GM18861 (cell line): ENCODE measurements around the gene CDC20.

Experiments used
- ATAC-seq: cut with Tn5 transposase; IDR thresholded peaks from one replicate; pipeline ENCODE4 v1.9.1; 2021; ENCODE audit not compliant: unreplicated experiment

CDC20 gene

DNA sequence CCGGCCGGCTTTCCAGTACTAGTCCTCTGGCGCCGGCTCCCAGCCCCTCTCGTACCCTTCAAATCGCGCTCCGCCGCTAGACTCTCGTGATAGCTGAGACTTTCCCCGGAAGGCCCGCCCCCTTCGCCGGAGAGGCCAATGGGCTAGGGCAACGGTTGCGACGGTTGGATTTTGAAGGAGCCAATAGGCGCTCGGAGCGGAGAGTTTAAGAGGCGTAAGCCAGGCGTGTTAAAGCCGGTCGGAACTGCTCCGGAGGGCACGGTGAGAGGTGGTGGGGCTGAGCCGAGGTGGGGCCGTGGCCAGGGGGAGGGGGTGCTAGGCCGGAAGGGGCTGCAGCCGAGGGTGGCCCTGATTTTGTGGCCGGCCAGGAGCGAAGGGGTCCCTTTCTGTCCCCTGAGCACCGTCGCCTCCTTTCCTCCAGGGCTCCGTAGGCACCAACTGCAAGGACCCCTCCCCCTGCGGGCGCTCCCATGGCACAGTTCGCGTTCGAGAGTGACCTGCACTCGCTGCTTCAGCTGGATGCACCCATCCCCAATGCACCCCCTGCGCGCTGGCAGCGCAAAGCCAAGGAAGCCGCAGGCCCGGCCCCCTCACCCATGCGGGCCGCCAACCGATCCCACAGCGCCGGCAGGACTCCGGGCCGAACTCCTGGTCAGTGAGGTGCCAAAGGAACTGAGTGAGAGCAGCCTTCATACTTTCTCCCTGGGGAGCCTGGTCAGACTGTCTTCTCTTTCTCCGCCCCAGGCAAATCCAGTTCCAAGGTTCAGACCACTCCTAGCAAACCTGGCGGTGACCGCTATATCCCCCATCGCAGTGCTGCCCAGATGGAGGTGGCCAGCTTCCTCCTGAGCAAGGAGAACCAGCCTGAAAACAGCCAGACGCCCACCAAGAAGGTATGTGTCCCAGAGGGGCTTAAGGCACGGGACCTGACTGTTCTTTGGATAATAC is at the start of gene CDC20:
CDC20 (plus strand) TSS at position 236 of the 948 bp plus-strand sequence; CDS start at position 471, 235 bp downstream.
- peak; percentile 89 for ATAC-seq

GRCh38 chr1:43309405-43310025 is 49.3 kb upstream of the CDC20 start:
- no peak for ATAC-seq

- ATAC-seq, result no peak
Observed at GRCh38 chr1:43311521-43311920, 47.3 kb upstream of the CDC20 start.

GRCh38 chr1:43312212-43312623 is 46.6 kb upstream of the CDC20 start:
- no peak for ATAC-seq

DNA sequence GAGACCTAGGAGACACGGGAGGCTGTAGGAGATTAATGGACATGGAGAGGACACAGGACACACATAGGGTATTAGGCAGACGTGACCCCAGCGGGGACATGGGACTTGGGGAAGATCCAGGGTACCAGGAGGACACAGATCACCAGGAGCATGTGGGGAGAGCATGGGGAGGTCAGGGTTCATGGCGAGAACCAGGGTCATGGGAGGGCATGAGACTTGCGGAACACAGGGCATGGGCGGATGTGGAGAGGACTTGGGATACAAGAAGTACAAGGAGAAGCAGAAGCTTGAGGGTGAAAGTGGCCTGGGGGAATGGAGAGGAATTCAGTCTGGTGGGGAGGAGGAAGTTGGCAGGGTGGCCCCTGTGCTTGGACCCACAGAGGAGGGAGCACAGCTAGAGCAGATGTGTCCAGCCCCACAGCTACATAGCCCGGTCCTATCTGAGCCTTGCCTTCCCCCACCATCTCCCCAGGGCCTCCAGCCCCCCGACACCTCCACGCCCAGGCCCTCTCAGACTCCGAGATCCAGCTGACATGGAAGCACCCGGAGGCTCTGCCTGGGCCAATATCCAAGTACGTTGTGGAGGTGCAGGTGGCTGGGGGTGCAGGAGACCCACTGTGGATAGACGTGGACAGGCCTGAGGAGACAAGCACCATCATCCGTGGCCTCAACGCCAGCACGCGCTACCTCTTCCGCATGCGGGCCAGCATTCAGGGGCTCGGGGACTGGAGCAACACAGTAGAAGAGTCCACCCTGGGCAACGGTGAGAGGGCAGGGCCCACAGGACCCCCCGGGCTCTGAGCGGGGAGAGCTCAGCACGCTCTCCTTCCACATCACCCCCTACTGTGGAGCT is 45.9 kb upstream of the CDC20 start:
- no peak for ATAC-seq

DNA sequence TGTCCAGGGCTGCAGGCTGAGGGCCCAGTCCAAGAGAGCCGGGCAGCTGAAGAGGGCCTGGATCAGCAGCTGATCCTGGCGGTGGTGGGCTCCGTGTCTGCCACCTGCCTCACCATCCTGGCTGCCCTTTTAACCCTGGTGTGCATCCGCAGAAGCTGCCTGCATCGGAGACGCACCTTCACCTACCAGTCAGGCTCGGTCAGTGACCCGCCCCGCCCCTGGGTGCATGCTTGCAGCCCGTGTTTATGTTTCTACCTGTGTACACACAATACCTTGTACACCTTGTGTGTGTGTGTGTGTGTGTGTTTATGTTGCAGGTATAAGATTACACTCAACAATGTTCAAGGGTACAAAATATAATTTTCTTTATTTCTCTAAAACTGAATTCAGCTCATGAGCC is 45.0 kb upstream of the CDC20 start:
- no peak for ATAC-seq

DNA sequence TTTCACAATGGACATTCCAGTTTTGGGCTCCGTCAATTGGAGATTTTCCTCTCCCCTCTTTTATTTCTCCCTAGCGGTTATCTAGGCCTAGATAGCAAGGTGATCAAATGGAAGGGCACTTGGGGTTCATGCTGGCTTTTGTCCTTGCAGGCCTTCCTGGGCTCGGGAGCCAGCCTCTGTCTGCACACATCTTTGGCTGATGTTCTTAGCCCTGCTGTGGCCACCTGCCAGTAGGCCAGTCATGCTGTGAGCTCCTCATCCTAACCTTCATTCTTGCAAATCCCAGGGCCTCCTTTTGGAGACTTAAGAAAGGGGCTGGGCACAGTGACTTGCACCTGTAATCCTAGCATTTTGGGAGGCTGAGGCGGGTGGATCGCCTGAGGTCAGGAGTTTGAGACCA is 44.5 kb upstream of the CDC20 start:
- no peak for ATAC-seq

DNA sequence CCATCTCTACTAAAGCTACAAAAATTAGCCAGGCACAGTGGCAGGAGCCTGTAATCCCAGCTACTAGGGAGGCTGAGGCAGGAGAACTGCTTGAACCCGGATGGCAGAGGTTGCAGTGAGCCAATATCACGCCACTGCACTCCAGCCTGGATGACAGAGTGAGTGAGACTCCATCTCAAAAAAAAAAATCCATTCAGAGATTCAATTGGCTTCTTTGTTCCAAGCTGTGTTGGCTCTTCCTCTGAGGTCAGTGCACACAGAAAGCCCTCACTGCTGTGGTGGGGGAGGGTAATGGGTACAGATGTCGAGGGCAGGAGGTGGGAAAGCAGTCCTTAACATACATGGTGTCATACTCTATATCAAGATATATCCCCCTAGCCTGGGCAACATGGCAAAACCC is 43.3 kb upstream of the CDC20 start:
- ATAC-seq, result no peak

GRCh38 chr1:43315963-43316737 is 42.6 kb upstream of the CDC20 start:
- ATAC-seq, result no peak

DNA sequence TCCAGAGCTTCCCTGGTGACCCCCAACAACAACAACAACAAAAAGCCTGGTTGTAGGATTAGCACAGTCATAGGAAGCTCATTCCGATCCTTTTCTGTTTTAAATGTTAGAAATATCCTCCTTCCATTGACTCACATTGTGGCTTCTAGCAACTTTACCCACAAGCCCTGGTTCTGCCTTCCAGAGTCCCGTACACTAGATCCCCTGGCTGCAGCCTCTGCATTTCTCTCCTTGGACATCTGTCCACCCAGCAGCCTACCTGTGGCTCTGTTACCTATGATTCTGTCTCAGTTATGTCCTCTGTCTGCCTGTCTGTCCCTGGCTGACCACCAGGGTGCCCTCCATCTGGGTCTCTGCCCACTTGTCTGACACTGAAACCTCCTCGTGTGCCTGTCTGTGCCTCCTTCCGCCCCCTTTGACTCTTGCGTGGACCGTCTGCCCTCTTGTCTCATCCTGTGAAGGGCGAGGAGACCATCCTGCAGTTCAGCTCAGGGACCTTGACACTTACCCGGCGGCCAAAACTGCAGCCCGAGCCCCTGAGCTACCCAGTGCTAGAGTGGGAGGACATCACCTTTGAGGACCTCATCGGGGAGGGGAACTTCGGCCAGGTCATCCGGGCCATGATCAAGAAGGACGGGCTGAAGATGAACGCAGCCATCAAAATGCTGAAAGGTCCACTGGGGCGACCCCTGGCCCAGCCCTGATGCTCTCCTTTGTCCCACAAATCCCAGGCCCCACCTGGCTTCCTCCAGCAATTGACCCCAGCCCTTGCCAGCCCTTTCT is 41.9 kb upstream of the CDC20 start:
- no peak for ATAC-seq

DNA sequence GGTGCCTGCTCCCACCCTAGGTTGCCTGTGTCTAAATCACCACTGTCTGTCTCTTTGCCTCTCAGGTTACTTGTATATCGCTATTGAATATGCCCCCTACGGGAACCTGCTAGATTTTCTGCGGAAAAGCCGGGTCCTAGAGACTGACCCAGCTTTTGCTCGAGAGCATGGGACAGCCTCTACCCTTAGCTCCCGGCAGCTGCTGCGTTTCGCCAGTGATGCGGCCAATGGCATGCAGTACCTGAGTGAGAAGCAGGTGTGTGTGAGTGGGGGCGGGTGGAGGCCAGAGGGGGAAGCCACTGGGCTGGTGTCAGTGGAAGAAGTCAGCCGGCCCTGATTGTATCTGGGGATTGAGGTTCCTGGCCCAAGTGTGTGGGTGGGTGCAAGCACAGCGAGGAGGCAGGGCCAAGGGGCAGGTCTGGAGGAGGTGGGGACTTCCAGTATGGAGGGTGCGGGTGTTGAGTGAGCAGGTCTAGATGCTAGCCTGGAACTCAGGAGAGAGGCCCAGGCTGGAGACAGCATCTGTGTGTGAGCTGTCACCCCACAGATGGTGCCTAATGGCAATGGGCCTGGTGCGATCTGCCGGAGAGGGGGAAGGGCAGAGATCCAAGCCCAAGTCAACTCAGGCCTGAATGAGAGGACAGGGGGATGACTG is 40.8 kb upstream of the CDC20 start:
- no peak for ATAC-seq

DNA sequence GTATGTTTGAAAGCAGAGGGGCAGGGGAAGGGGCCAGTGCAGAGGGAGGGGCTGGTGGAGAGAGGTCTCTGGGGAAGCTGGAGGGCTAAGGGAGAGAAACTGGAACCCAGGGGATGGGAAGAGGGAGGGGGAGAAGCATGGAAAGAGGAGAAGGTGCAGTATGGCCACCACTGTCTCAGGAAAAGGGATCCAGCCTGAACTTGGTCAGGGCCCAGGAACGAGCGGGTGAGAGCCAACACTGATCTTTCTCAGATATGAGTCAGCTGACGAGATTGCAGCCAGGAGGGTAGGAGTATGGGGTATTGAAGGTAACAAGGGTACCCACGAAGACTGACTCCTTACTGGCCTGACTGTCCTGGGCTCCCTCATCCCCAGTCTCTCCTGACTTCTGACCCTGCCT is 40.0 kb upstream of the CDC20 start:
- no peak for ATAC-seq

GRCh38 chr1:43319288-43319687 is 39.5 kb upstream of the CDC20 start:
- ATAC-seq, result no peak

GRCh38 chr1:43319766-43320165 is 39.0 kb upstream of the CDC20 start:
- no peak for ATAC-seq

DNA sequence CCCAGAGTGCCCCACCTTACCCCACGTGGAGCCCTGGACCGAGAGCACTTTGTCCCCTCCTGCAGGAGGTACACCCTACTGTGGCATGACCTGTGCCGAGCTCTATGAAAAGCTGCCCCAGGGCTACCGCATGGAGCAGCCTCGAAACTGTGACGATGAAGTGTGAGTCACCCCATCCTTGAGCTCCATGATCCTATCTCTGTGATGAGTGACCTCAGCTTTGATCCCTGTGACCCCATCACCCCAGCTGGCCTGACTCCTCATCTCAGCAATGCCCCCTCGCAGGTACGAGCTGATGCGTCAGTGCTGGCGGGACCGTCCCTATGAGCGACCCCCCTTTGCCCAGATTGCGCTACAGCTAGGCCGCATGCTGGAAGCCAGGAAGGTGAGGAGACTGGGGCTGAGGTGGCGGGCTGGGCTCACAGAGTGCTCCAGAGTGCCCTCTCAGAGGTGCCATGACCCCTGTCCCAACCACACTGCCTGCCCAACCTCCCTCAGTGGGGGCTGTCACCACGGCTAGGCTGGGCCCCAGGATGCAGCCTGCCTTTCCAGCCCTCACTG is 37.4 kb upstream of the CDC20 start:
- ATAC-seq, result no peak

- no peak for ATAC-seq
Observed at GRCh38 chr1:43322506-43322905, 36.3 kb upstream of the CDC20 start.

DNA sequence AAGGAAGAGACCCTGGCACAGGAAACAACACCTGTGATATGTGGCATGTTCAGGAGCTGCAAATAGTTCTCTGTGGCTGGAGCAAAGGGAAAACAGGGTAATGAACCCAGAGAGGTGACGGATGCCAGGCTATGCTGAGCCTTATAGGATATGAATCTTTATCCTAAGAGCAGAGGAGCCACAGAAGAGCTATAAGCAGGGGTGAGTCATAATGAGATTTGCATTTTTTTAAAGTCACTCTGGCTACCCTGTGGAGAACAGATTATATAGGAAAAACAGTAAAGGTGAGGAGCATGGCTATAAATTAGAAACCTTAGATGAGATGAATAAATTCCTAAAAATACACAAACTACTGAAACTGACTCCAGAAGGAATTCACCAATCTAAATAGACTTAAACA is 34.0 kb upstream of the CDC20 start:
- ATAC-seq, result no peak

DNA sequence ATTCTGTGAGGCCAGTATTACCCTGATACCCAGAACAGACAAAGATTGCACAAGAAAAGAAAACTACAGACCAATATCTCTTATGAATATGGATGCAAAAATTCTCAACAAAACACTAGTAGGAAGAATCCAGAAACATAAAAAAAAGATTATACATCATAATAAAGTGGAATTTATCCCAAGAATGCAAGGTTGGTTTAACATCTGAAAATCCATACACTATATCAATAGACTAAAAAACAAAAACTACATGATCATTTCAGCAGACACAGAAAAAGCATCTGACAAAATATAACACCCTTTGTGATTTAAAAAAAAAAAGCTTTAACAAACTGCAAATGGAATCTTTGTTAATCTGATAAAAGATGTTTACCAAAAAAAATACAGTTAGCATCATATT is 33.4 kb upstream of the CDC20 start:
- no peak for ATAC-seq
